ENCODE results near the gene MRPL14.

MRPL14 gene

GRCh38 chr6:44127186-44128019, at the start of gene MRPL14, which contains the start of gene TMEM63B:
Gene MRPL14, minus strand, starts transcription at chr6:44127452. Its CDS starts 10,841 bp downstream, at chr6:44116611.
Gene TMEM63B, plus strand, starts transcription at chr6:44127554. Its CDS starts 7,031 bp downstream, at chr6:44134585.
- peak; percentile 86 for DNase-seq

DNA sequence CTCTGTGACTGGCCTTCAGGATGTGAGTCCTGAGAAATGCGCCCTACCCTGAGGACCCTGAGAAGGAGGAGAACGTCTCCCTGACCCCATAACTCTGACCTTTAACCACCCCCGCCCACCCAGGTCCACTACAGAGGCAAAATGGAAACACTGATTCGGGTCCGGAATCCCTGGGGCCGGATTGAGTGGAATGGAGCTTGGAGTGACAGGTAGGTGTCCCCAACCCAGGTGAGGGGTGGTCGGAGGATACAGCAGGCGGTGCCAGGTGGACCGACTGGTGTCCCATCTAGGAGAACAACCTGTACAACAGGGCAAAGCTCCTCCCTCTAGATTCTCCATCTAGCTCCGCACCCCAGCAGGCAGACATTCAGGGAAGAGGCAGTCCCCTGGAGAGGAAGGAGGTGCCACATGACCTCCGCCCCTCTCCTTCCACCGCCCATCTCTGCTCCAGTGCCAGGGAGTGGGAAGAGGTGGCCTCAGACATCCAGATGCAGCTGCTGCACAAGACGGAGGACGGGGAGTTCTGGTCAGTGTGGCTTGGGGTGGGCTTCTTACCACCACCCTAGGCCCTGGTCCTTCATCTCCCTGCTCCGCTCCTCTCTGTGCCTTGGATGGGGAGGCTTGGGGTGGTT, 49.0 kb upstream of the MRPL14 start:
- no peak for DNase-seq

GRCh38 chr6:44172731-44173500, 45.7 kb upstream of the MRPL14 start:
- DNase-seq, result peak; percentile 78

GRCh38 chr6:44171899-44172546, 44.8 kb upstream of the MRPL14 start:
- no peak for DNase-seq

DNA sequence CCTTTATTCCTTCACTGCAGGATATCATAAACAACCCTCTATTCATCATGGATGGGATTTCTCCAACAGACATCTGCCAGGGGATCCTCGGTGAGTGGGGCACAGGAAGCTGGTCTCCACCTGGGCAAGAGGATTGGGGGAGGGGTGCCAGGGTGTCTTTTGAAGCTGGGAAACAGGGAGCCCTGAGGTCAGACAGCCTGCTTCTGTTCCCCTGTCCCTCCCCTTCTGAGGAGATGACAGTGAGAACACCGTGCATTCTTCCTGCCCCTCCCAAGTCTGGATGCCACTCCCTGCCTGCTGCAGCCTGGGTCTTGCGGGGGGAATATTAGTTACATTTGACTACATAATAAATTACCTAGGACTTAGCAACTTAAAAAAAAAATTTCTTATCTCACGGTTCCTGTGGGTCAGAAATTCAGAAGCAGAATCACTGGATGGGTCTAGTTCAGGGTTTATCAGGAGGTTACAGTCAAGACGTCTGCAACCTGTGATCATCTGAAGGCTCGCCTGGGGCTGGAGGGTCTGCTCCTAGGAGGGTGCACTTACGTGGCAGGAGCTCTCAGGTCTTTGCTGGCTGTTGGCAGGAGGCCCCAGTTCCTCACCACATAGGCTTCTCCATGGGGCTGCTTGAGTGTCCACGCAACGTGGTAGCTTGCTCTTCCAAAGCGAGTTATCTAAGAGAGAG, 42.8 kb upstream of the MRPL14 start:
- DNase-seq, result no peak

- DNase-seq, result no peak
Measured at GRCh38 chr6:44169154-44169553, 41.9 kb upstream of the MRPL14 start.

GRCh38 chr6:44167567-44167966, 40.3 kb upstream of the MRPL14 start:
- no peak for DNase-seq

DNA sequence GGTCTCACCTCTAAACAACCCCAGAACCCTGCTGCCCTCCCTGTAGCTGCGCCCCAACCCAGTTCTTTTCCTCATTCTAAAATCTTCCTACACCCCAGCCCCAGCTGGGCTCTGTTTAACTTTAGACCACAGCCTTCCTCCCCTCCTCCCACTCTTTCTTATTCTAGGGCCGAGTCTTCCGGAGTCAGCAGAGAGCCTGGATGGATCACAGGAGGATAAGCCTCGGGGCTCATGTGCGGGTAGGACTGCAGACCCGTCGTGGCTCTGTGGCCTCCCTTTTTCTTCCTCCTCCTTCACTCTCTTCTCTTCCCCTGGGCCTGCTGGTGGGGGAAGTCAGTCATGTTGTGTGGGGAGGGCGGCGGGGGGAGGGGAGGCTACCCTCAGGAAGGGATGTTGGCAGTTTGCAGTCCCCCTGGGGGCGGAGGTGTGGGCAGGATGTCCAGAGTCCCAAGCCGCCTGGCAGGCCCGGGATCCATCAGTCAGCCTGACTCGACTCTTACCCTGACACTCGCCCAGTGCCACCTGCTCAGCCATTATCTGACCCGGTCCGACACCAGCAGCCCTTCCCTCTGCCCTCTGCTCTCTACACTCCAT, 39.4 kb upstream of the MRPL14 start:
- DNase-seq, result no peak

DNA sequence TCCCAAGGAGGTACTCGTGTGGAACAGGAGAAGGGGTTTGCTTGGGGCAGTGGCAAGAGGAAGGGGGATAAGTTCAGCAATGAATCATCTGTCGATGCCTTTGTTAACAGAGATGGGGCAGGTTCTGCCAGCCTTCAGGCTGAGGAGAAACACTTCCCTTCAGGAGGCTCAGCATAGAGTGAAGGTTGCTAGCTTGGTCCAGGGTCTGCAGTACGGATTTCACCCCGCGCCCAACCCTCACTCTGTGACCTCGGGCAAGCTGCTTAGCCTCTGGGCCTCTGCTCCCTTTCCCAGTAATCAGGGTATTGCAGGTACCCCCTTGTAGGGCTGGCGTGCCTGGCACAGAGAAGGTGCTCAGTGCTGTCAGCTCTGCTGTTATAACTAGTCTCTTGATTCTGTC, 38.9 kb upstream of the MRPL14 start:
- DNase-seq, result no peak

- DNase-seq, result no peak
Measured at GRCh38 chr6:44162876-44163625, 35.8 kb upstream of the MRPL14 start.

- no peak for DNase-seq
Measured at GRCh38 chr6:44161997-44162338, 34.7 kb upstream of the MRPL14 start.

GRCh38 chr6:44158770-44159228, 31.5 kb upstream of the MRPL14 start, which contains the start of gene CAPN11:
Gene CAPN11, plus strand, starts transcription at chr6:44158820. Its CDS starts 29 bp downstream, at chr6:44158849.
- no peak for DNase-seq

DNA sequence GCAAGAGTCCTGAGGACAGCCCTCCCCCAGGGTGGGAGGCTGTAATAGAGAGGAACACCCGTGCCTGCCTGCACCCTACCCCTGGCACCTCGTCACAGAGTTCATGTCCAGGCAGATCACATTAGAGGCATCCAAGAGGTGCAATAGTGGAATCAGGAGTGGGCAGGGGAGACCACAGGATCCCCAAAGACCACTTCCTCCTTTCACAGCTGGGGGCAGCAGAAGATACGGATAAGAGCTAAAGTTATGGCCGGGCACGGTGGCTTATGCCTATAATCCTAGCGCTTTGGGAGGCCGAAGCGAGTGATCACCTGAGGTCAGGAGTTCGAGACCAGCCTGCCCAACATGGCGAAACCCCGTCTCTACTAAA, 29.9 kb upstream of the MRPL14 start:
- no peak for DNase-seq

DNA sequence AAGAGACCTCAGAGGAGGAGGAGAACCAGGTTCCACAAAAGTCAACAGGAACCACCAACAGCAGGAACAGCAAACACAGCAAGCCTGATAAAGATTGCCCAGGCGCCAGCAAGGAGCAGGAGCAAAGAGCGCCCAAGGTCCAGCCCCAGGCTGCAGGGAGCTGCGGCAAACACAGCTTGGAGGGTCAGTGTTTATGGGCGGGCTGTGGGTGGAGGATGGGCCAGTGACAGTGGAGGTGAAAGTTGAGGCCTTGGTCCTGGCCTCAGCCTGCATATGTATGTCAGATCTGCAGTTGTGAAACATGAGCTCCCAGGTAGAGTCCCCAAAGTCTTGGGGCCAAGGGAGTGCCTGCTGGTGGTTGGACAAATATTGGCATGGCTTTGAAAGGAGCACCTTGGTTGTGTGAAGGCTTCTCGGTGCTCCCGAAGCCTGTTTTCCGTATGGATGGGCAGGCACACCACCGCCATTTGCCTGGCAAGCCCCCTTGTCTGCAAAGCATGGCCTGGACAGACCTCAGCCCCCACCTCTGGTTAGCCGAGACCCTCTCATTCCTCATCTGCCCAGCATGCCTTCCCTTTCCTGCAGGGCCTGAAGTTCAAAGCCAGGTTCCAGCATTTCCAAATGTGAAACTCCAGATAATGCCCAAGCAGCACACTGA, 29.4 kb upstream of the MRPL14 start:
- DNase-seq, result no peak

DNA sequence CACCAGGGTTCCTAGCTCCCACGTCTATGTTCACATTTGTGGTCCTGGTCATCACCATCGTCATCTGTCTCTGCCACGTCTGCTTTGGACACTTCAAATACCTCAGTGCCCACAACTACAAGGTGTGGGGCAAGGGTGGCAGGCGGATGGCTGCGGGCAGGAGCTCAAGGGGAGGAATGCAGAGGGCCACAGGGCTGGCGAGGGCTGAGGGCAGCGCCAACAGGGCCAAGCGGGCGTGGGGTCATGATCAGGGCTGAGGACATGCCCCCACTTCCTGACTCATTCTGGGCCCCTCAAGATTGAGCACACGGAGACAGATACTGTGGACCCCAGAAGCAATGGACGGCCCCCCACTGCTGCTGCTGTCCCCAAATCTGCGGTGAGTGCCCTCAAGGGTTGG, 26.8 kb upstream of the MRPL14 start:
- no peak for DNase-seq

DNA sequence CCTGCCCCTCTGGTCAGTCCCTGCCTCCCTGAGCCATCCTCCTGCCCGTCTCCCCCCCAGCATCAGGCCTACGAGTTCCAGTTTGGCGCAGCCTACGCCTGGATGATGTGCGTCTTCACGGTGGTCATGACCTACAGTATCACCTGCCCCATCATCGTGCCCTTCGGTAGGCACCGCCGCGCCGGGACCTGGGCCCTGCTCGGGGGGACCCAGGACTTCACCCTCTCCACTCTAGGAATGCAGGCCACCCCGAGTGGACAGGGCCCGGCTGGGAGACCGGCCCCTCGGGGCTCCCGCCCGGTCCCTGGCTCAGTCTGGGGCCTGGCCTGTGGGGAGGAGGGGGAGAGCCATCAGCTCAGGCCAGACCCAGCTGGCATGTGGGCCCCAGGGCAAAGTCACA, 25.3 kb upstream of the MRPL14 start:
- DNase-seq, result no peak

DNA sequence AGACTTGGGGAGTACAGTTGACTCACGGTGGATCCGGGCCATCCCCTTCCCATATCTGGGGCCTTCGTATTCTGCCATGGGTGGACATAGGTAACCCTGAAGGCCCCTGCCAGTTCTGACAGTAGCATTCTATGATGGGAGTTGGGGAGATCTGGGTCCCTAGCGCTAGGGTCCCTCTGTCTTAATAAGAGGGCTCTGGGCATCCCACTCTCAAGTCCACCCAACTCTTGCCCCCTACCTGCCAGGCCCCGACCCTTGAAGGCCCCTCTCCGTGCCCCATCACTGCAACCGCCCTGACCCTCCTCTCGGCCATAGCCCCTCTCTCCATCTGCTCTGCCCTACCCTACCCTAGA, 24.8 kb upstream of the MRPL14 start:
- DNase-seq, result no peak

- peak; percentile 6 for DNase-seq
Measured at GRCh38 chr6:44151348-44152108, 24.3 kb upstream of the MRPL14 start.

DNA sequence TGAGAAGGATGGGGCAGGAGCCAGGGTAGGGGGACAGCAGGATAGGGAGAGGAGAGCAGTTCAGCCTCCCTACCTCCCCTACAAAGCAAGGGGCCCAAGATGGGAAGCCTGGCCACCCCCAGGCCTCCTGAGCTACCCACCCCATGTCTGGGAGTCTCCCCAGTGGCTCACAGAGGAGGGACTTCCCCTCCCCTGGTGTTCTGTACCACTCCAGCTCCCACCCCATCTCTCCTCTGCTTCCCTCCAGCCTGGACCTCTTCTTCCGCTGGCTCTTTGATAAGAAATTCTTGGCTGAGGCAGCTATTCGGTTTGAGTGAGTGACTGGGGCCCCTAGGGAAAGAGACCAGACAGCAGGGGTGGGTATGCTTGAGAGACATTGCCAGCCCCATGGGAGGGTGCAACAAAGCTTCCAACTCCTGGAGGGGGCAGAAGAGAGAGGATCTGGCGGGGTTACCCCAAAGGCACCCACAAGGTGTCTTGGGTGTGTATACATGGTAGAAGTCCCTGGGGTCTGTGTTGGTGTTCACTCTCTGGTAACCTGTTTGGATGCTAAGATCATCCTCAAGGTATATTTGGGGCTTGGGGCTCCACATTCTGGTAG, 23.2 kb upstream of the MRPL14 start:
- DNase-seq, result no peak

Measured in COR-L47 (cell line).